Naive thymus-derived CD4-positive, alpha-beta T cell (primary cell): Measurements from ENCODE around the gene SAP30BP. TPM values are rescaled to one million over a fixed set of nuclear protein-coding genes. Genes with fewer than 3 reads are reported as not detected.
A peak's percentile ranks its signal among the peaks of the same experiment; 100 is the strongest.

Experiments used
- ATAC-seq: fragments of 150-1000 bp; cut with Tn5 transposase; 2 replicates; pipeline ENCODE4 v1.10.0; 2021; ENCODE audit warnings: mild to moderate bottlenecking, moderate library complexity
- CTCF ChIA-PET: fragments of 350-600 bp; sonication (Branson Sonifier 250); formaldehyde crosslinking; loops from one replicate; lab custom pipeline; 2021; ENCODE audit warnings: antibody characterized with exemption; lab: Charles Lee
- POLR2A ChIA-PET: fragments of 350-600 bp; sonication (Branson Sonifier 250); formaldehyde crosslinking; loops from one replicate; lab custom pipeline; 2021; ENCODE audit warnings: antibody characterized with exemption, inconsistent platforms; lab: Charles Lee
- DNase-seq, 9 donors: peaks; one replicate each; pipeline versions ENCODE4 v3.0.0 to v3.0.0-alpha.2; 2020 to 2022; ENCODE audit warnings: mixed read lengths in 1 of 9
- H3K27ac ChIP-seq: one replicate; pipeline ENCODE4 v1.7.0; 2013; ENCODE audit warnings: mild to moderate bottlenecking, low read depth, low read length, moderate library complexity
- H3K27me3 ChIP-seq, 2 donors: one replicate each; pipeline ENCODE4 v1.7.0; 2013; ENCODE audit warnings: low read length in 2 of 2, mild to moderate bottlenecking in 2 of 2, moderate library complexity in 2 of 2; ENCODE audit not compliant: control insufficient read depth in 2 of 2, insufficient read depth in 2 of 2
- H3K36me3 ChIP-seq, 3 experiments: 1 replicate in 2 of 3; 2 replicates in 1 of 3; pipeline ENCODE4 v1.7.0; 2013; ENCODE audit warnings: low read length in 3 of 3, mild to moderate bottlenecking in 3 of 3, moderate library complexity in 1 of 3; ENCODE audit not compliant: insufficient read depth in 3 of 3, control insufficient read depth in 2 of 3
- H3K4me1 ChIP-seq, 2 donors: one replicate each; pipeline ENCODE4 v1.7.0; 2013; ENCODE audit warnings: low read length in 2 of 2, mild to moderate bottlenecking in 2 of 2, moderate library complexity in 1 of 2; ENCODE audit not compliant: control insufficient read depth in 2 of 2, insufficient read depth in 2 of 2
- H3K4me3 ChIP-seq: 2 replicates; pipeline ENCODE4 v1.7.0; 2013; ENCODE audit warnings: mild to moderate bottlenecking, low read length
- H3K9me3 ChIP-seq, 3 experiments: 1 replicate in 2 of 3; 2 replicates in 1 of 3; pipeline ENCODE4 v1.7.0; 2013; ENCODE audit warnings: low read length in 3 of 3; ENCODE audit not compliant: control insufficient read depth in 2 of 3
- H3K27ac Mint-ChIP-seq, 9 donors: one replicate each; pipeline ENCODE4 v1.8.0; 2020 to 2022; ENCODE audit warnings: mixed read lengths in 9 of 9, mild to moderate bottlenecking in 8 of 9, moderate library complexity in 5 of 9, inconsistent platforms in 2 of 9
- H3K27me3 Mint-ChIP-seq, 5 donors: one replicate each; pipeline ENCODE4 v1.8.0; 2021 to 2022; ENCODE audit warnings: mixed read lengths in 5 of 5, mild to moderate bottlenecking in 1 of 5
- H3K36me3 Mint-ChIP-seq, 5 donors: one replicate each; pipeline ENCODE4 v1.8.0; 2020 to 2022; ENCODE audit warnings: mixed read lengths in 5 of 5, mild to moderate bottlenecking in 3 of 5, inconsistent platforms in 1 of 5
- H3K4me1 Mint-ChIP-seq, 7 donors: one replicate each; pipeline ENCODE4 v1.8.0; 2020 to 2022; ENCODE audit warnings: mixed read lengths in 7 of 7, mild to moderate bottlenecking in 3 of 7, inconsistent platforms in 1 of 7
- H3K4me3 Mint-ChIP-seq, 10 donors: one replicate each; pipeline ENCODE4 v1.8.0; 2020 to 2022; ENCODE audit warnings: mild to moderate bottlenecking in 10 of 10, mixed read lengths in 10 of 10, moderate library complexity in 6 of 10, inconsistent platforms in 2 of 10
- H3K9me3 Mint-ChIP-seq, 11 donors: one replicate each; pipeline ENCODE4 v1.8.0; 2020 to 2022; ENCODE audit warnings: mixed read lengths in 11 of 11, mild to moderate bottlenecking in 4 of 11, inconsistent platforms in 1 of 11, moderate library complexity in 1 of 11
- intact Hi-C, 2 donors: fragments of 100-400 bp; cut with micrococcal nuclease; formaldehyde crosslinking; loops; one replicate each; pipeline ENCODE4 v1.15.1; 2023
- polyA plus RNA-seq, 2 donors: library from polyadenylated mRNA; unstranded; fragments of 300-500 nt; fragmentation: Illumina TruSeq; gene quantifications; one replicate each; pipeline ENCODE4 v1.2.3, GENCODE V29; 2021
- total RNA-seq, 6 experiments: library from RNA in 5 of 6; stranded (reverse) in 5 of 6; gene quantifications; 1 replicate in 5 of 6; 2 replicates in 1 of 6; pipeline ENCODE4 v1.2.3 and lab custom pipeline; 2021 to 2026

The SAP30BP gene
- total and polyA plus RNA-seq, 7 experiments from 2014 or later, result 69.5 to 198 (median 114) TPM

DNA sequence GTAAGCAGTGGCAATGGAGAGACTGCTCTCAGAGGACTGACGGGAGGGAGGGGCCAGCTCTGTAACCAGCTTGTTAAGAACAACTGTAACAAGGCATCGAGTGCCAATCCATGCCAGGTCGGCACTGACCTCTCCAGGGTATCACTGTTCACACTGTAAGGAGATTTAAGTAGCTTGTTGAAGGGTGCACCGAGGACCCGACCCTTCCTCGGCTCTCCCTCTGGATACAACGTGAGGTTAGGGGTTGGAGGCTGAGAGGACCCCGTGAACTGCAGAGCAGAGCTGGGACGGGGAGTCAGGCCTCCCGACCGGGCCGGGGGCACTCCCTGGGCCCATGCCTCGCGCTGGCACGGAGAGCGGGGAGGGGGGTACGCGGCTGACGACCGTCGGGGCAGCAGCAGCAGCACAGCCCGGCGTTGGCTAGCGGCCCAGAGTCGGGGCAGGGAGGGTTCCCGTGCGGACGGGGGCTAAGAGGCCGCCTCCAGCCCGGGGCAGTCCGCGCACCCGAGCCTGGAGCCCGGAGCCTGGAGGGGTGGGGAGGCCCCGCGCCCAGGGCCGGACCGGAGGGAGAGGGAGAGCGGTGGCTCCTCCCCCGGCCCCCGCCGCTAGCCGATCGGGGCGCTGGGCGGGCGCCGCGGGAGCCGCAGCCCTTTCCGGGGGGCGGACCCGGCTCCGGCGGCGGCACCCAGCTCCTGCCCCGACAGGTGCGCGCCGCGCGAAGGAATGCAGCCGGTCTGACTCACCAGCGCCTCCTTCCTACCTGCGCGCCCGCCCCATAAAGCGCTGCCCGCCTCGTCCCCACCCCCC lies 53.7 kb downstream of the SAP30BP start, which contains the start of gene ITGB4:
Gene ITGB4, plus strand, starts transcription at position 804 of the 807 bp plus-strand sequence. CDS start 3,245 bp downstream, outside the sequence.
- ChIA-PET CTCF (interaction anchor here (0.8 to 2.8 kb wide), 4 partner anchors 28 to 75 kb away, joined by 3 to 13 read pairs (median 7); a partner anchor contains a TSS), POLR2A (interaction anchor here (0.7 to 1.3 kb wide), 3 partner anchors 31 to 67 kb away, joined by 3 to 6 read pairs (median 4); partner anchors contain the start of genes RECQL5 and SAP30BP)
- intact Hi-C loops, result loop anchor here in 1 of 2 donors (1.0 kb wide), 3 partner anchors 32 to 88 kb away; partner anchors contain the start of gene SMIM5
- Histone ChIP-seq H3K4me1 (peaks cover 0 to 5% of the 10 kb centered on the region in 2 donors), H3K36me3 (no peaks in the 10 kb centered on the region), H3K9me3 (no peaks in the 10 kb centered on the region), H3K4me3 (peak within 1 kb of the TSS; percentile 41), H3K27me3 (no peaks in the 10 kb centered on the region), H3K27ac (peak within 1 kb of the TSS; percentile 39)
- peak; percentile 91 for ATAC-seq
- H3K4me3 Mint-ChIP-seq, result peak within 1 kb of the TSS; percentile 78 to 90 (median 82)
- peak within 1 kb of the TSS in 7 of 9 donors; percentile 14 to 78 (median 36) for H3K27ac Mint-ChIP-seq
- H3K4me1 Mint-ChIP-seq, result peaks cover 4 to 7% (median 6%) of the 10 kb centered on the region in 7 donors
- H3K9me3 Mint-ChIP-seq, result no peaks in the 10 kb centered on the region
- no peaks in the 10 kb centered on the region for H3K36me3 Mint-ChIP-seq
- peaks cover 0 to 30% (median 4%) of the 10 kb centered on the region in 5 donors for H3K27me3 Mint-ChIP-seq
- peak; percentile 56 to 75 (median 68) for DNase-seq

DNA sequence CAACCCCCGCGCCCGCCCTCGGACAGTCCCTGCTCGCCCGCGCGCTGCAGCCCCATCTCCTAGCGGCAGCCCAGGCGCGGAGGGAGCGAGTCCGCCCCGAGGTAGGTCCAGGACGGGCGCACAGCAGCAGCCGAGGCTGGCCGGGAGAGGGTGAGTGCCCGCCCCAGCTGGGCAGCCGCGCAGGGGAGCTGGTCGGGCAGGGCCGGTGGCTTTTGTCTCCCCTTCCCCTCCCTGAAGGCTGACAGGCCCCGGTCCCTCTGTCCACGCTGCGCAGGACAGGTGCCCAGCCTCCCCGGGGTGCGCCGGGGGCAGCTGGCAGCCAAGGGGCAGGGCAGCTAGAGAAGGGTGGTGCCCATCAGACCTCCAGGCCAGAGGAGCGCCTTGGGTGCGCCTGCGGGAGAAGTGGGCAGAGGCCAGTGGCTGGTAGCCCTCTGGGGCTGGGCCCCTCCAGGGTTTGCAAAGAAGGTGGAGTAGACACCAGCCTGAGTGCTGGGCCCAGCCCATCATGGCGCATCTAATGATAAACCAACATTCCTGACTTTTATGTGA lies 54.4 kb downstream of the SAP30BP start:
- ChIA-PET CTCF (interaction anchor here (0.8 to 1.8 kb wide), 2 partner anchors 33 to 75 kb away, joined by 3 to 13 read pairs; a partner anchor contains a TSS), POLR2A (interaction anchor here (1.3 kb wide), 1 partner anchor 32 kb away, joined by 6 read pairs; no protein-coding TSS in a partner anchor)
- no peaks in the 10 kb centered on the region for H3K27me3 ChIP-seq
- ATAC-seq (no peak), DNase-seq (no peak)
- peaks cover 0 to 5% of the 10 kb centered on the region in 2 donors for H3K4me1 ChIP-seq
- Mint-ChIP-seq H3K27me3 (peaks cover 0 to 30% (median 4%) of the 10 kb centered on the region in 5 donors), H3K4me3 (peak overlapping the region in 8 of 10 donors; percentile 14 to 68 (median 51)), H3K36me3 (no peaks in the 10 kb centered on the region), H3K27ac (no peak overlapping the region), H3K4me1 (peaks cover 4 to 7% (median 6%) of the 10 kb centered on the region in 7 donors), H3K9me3 (no peaks in the 10 kb centered on the region)
- intact Hi-C loops, result loop anchor here in 1 of 2 donors (1.0 kb wide), 2 partner anchors 46 to 88 kb away; partner anchors contain the start of gene SMIM5
- no peak overlapping the region for H3K27ac ChIP-seq
- no peaks in the 10 kb centered on the region for H3K36me3 ChIP-seq
- H3K4me3 ChIP-seq, result no peak overlapping the region
- no peaks in the 10 kb centered on the region for H3K9me3 ChIP-seq

DNA sequence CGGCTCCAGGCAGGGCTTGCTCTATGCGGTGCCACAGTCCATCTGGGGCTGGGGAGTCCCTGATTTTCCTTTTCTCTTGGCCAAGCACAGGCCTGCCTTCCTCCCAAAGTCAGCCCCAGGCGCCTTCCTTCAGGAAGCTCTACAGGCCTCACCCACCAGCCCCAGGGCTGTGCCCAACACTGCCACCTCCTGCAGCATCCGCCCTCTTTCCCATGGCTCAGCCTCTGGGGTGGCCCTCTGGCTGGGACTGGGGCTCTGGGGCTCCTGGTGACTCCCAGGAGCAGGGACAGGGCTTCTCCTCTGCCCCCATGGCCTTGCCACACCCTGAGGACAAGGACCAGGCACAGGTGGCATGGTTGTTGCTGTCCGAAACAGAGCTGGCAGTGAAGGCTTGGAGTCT lies 54.9 kb downstream of the SAP30BP start:
- H3K27ac Mint-ChIP-seq, result peak overlapping the region in 1 of 9 donors; percentile 51
- no peaks in the 10 kb centered on the region for H3K9me3 Mint-ChIP-seq
- H3K27me3 ChIP-seq, result no peaks in the 10 kb centered on the region
- H3K4me1 ChIP-seq, result peaks cover 0 to 5% of the 10 kb centered on the region in 2 donors
- no peaks in the 10 kb centered on the region for H3K9me3 ChIP-seq
- H3K4me3 Mint-ChIP-seq, result peak overlapping the region in 8 of 10 donors; percentile 14 to 68 (median 51)
- H3K4me1 Mint-ChIP-seq, result peaks cover 4 to 7% (median 6%) of the 10 kb centered on the region in 7 donors
- no peaks in the 10 kb centered on the region for H3K36me3 ChIP-seq
- ChIA-PET POLR2A (no interaction called here), CTCF (interaction anchor here (1.8 kb wide), 1 partner anchor 34 kb away, joined by 13 read pairs; no protein-coding TSS in a partner anchor)
- H3K36me3 Mint-ChIP-seq, result no peaks in the 10 kb centered on the region
- DNase-seq, result no peak
- intact Hi-C loops, result no loop called here
- no peak overlapping the region for H3K27ac ChIP-seq
- H3K27me3 Mint-ChIP-seq, result peaks cover 0 to 26% (median under 1%) of the 10 kb centered on the region in 5 donors
- no peak overlapping the region for H3K4me3 ChIP-seq
- no peak for ATAC-seq

DNA sequence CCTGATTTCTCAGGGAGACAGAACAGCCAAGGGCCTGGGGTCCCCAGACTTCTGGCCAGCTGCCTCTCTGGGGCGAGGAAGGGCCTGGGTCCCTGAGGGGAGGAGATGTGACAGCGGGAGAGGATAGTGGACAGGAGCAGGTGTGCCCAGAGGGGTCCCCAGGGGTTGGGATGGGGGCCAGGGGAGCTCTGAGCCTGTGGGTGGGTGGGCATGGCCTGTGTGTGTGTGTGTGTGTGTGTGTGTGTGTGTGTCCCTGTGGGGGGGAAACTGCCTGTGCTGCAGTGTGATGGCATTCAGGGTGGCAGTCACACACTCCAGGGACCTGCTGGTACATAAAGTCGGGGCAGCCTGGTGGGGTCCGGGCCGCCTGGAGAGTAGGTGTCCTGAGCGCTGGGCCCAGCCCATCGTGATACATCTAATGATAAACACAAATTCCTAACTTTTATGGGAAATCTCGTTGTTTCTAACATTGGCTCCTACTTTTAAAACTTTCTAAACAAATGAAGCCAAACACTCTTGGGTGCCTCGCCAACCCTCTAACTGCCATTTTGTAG lies 55.5 kb downstream of the SAP30BP start:
- no peaks in the 10 kb centered on the region for H3K9me3 ChIP-seq
- peaks cover 0 to 5% of the 10 kb centered on the region in 2 donors for H3K4me1 ChIP-seq
- Mint-ChIP-seq H3K27me3 (peaks cover 0 to 25% (median 0%) of the 10 kb centered on the region in 5 donors), H3K36me3 (no peaks in the 10 kb centered on the region), H3K27ac (peak overlapping the region in 1 of 9 donors; percentile 51), H3K4me1 (peaks cover 4 to 7% (median 6%) of the 10 kb centered on the region in 7 donors), H3K9me3 (no peaks in the 10 kb centered on the region), H3K4me3 (peak overlapping the region in 5 of 10 donors; percentile 5 to 61 (median 21))
- intact Hi-C loops, result no loop called here
- DNase-seq (no peak), ATAC-seq (no peak)
- H3K27ac ChIP-seq, result no peak overlapping the region
- ChIA-PET CTCF (no interaction called here), POLR2A (no interaction called here)
- H3K4me3 ChIP-seq, result no peak overlapping the region
- H3K36me3 ChIP-seq, result no peaks in the 10 kb centered on the region
- H3K27me3 ChIP-seq, result no peaks in the 10 kb centered on the region

DNA sequence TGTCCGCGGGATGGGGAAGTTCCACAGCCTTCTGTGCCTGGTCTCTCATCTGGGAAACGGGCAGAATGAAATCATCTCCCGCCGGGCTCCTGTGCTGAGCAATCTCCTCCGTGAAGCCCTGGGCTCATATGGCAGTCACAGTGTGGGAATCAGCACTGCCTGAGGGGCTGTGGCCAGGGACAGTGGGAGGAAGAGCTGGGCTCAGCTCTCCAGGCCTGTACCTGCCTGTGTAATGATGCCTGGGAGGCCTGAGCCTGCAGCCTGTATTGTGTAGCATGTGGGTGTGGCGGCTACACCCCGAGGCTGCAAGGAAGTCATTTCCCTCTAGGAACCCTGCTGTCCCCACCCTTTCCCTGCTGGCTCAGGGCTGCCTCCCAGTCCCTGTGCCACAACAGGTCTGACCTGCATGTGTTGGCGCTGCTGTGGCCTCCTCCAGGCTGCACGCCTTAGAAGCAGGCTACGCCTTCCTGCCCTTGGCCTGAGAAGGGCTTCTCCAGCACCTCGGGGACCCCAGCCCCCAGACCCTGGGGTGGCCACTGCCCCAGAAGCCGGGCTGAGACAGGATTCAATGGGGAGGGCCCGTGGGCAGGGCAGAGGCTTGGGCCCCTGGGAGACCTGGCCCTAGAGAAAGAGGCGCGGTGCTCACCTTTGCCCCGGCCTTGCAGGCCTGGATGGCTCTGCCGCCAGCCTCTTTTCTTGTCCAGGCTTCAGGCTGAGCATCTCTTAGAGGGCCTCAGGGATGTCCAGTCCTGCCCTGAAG lies 56.2 kb downstream of the SAP30BP start:
- Mint-ChIP-seq H3K27me3 (peaks cover 0 to 25% (median 0%) of the 10 kb centered on the region in 5 donors), H3K36me3 (no peaks in the 10 kb centered on the region), H3K27ac (no peak overlapping the region), H3K9me3 (no peaks in the 10 kb centered on the region), H3K4me1 (peaks cover 4 to 7% (median 6%) of the 10 kb centered on the region in 7 donors), H3K4me3 (peak overlapping the region in 3 of 10 donors; percentile 5 to 32 (median 21))
- intact Hi-C loops, result no loop called here
- Histone ChIP-seq H3K9me3 (no peaks in the 10 kb centered on the region), H3K4me1 (peaks cover 0 to 5% of the 10 kb centered on the region in 2 donors), H3K27ac (no peak overlapping the region), H3K36me3 (no peaks in the 10 kb centered on the region), H3K4me3 (no peak overlapping the region), H3K27me3 (no peaks in the 10 kb centered on the region)
- ChIA-PET POLR2A (no interaction called here), CTCF (no interaction called here)
- ATAC-seq (no peak), DNase-seq (no peak)
